ENCODE data around the gene TPSAB1. TPM values are rescaled to one million over a fixed set of nuclear protein-coding genes. Genes with fewer than 3 reads are reported as not detected.
"Not testable (repeated sequence)": the region's sequence is repeated elsewhere in the genome, so short reads cannot be mapped to it uniquely, and the experiment has no call there.

The TPSAB1 gene
- polyA plus RNA-seq, 6 donors from 2014 or later, result not detected

DNA sequence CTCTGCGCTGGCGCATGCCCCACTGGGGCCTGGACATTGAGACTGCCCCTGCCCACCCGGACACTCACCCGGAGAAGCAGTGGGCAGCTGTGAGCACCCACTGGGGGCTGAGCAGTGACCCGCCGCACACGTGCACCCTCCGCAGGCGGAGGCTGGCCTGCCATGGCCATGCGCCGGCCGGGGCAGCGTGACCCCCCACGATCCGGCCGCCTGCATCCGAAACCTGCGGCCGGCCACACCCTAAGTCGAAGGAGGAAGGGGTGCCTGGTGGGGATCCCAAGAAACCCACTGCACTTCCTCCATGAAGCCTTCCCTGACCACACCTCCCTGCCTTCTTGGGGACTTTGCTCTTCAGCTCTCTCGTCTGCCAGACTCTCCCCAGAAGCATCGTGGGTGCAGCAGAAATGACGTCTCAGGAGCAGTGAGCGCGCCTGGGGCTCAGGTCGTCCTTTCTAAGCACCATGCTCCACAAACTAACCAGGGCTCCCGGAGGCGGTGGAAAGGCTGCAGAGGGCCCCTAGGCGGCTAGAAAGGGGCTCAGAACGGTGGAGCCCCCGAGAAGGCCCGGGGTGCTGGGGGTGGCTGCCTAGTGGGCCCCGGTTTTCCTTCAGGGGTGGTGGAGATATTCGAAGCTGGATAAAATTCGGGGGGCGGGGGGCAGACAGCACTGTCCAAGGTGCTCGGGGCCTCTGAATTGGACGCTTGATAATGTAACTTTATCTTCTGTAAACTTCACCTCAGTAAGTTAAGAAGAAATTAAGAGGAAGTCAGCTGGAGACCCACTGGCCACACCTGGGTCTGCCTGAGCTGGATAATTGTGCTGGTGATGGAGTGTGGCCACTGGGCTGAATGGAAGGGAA lies 16.9 kb upstream of the TPSAB1 start:
- Mint-ChIP-seq H3K4me3 (no peak overlapping the region), H3K27ac (no peak overlapping the region), H3K27me3 (peaks cover 0 to 15% (median 7%) of the 10 kb centered on the region in 3 donors), H3K4me1 (no peaks in the 10 kb centered on the region), H3K36me3 (no peaks in the 10 kb centered on the region), H3K9me3 (no peaks in the 10 kb centered on the region)
- DNase-seq (no peak), ATAC-seq (ENCODE audit: low read depth in 2 of 2) (no peak)

DNA sequence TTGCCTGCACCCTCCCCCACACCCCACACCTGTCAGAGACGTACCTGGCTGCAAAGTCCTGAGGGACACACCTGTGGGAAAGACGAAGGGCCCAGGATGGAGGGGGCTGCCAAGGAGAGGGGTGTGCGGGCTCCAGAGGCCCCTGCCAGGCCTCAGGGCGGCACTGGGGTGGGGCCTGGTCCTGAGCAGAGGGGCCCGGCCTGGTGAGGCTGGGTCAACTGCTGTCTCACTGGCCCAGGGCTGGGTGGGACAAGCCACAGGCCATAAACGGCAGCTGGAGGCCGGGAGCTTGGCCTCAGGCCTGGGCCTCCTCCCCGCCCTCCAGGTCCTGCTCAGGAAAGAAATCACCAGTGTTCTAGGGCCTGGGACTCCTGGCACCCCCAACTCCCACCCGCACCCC lies 15.9 kb upstream of the TPSAB1 start:
- Mint-ChIP-seq H3K27me3 (peaks cover 0 to 15% (median 7%) of the 10 kb centered on the region in 3 donors), H3K4me1 (no peaks in the 10 kb centered on the region), H3K36me3 (no peaks in the 10 kb centered on the region), H3K4me3 (no peak overlapping the region), H3K9me3 (no peaks in the 10 kb centered on the region), H3K27ac (no peak overlapping the region)
- ATAC-seq (ENCODE audit: low read depth in 2 of 2), result no peak
- no peak for DNase-seq

DNA sequence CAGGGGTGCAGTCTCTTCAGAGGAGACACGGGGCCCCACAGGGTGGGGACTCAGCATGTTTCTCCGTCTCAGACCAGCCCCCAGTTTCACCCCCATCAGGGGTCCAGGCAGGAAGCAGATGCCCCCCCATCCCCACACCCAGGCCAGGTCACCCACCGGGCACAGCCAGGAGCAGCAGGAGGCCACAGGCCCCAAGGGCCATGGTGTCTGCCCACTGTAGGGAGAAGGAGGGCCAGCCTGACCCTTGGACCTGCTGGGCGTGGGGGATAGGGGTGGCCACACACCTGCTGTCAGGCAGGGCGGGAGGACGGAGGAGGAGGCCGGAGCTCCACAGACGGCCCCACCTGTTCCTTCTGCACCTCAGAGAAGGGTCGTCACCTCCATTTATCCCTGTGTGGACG lies 15.5 kb upstream of the TPSAB1 start, which contains the start of gene TPSG1:
TPSG1 (minus strand) TSS at position 218 of the 401 bp plus-strand sequence; CDS start at position 202, 16 bp downstream.
- Mint-ChIP-seq H3K4me3 (peak within 1 kb of the TSS in 1 of 8 donors; percentile 15), H3K27me3 (peaks cover 0 to 15% (median 7%) of the 10 kb centered on the region in 3 donors), H3K36me3 (no peaks in the 10 kb centered on the region), H3K9me3 (no peaks in the 10 kb centered on the region), H3K4me1 (no peaks in the 10 kb centered on the region), H3K27ac (no peak within 1 kb of the TSS)
- ATAC-seq (ENCODE audit: low read depth in 2 of 2) (no peak), DNase-seq (no peak)

DNA sequence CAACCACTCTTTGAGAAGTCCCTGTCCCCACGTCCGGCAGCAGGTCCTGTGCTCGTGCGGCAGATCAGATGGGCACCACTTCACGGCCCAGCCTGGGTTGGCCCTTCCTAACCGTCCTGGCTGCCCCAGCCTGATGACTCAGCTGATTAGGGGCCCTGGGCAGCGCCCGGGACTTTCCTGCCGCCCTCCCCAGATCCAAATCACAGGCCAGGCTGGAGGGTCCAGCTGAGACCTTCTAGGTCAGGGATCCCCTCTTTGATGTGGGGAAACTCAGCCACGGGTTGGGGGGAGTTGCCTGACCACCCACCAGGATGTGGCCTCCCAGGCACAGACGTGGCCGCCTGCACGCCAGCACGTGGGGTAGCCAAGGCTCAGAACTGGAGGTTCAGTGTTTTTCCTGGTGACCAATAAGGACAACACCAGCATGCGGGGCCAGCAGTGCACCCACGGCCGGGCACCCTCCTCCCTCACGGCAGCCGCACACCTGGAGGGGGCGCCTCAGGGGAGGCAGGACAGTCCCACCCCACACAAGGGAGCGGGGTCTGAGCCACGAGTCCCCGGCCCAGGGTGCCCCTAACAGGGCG lies 14.7 kb upstream of the TPSAB1 start:
- not testable (repeated sequence) for ATAC-seq (ENCODE audit: low read depth in 2 of 2); H3K27ac Mint-ChIP-seq; DNase-seq; H3K36me3 Mint-ChIP-seq; H3K4me1 Mint-ChIP-seq; H3K9me3 Mint-ChIP-seq
- H3K4me3 Mint-ChIP-seq, result peak overlapping the region in 1 of 8 donors; percentile 15
- peaks cover 0 to 15% (median 7%) of the 10 kb centered on the region in 3 donors for H3K27me3 Mint-ChIP-seq

DNA sequence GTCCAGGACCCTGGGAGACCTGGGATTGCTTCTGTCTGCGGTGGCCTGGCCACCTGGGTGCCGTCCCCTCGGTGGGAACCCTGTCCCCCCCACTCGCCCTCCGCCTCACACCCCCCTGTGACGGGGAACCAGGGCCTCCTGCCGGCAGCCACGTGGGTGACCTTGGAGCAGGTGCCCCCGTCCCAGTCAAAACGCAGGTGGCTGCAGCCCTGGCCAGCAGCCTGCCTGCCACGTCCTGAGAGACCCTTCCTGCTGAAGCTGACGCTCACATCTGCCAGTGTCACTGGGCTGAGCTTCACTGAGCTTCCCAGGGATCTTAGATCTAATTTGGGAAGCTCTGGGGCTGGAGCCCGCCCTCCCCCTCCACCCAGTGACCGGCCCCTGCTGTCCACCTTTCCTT lies 13.8 kb upstream of the TPSAB1 start:
- not testable (repeated sequence) for H3K4me3 Mint-ChIP-seq; DNase-seq; H3K4me1 Mint-ChIP-seq; H3K27ac Mint-ChIP-seq; H3K9me3 Mint-ChIP-seq; ATAC-seq (ENCODE audit: low read depth in 2 of 2); H3K36me3 Mint-ChIP-seq
- H3K27me3 Mint-ChIP-seq, result peaks cover 0 to 15% (median 2%) of the 10 kb centered on the region in 3 donors

DNA sequence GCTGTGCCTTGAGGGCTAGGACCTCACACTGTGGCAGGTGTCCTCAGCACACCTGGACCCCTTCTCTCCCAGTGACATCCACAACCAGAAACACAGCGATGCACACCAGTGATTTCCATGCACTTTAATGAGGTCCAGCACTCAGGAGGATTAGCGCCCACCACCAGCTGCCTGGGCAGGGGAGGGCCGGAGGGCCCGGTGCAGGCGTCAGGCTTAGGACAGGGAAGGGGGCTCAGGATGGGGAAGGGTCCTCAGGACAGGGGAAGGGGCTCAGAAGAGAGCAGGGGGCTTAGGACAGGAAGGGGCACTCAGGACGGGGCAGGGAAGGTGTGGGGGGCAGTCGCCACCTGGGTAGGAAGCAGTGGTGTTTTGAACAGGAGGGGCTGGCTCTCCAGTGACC lies 12.3 kb upstream of the TPSAB1 start:
- not testable (repeated sequence) for H3K9me3 Mint-ChIP-seq; ATAC-seq (ENCODE audit: low read depth in 2 of 2); H3K36me3 Mint-ChIP-seq; H3K27ac Mint-ChIP-seq; DNase-seq; H3K4me3 Mint-ChIP-seq; H3K4me1 Mint-ChIP-seq
- peaks cover 0 to 15% (median 0%) of the 10 kb centered on the region in 3 donors for H3K27me3 Mint-ChIP-seq

DNA sequence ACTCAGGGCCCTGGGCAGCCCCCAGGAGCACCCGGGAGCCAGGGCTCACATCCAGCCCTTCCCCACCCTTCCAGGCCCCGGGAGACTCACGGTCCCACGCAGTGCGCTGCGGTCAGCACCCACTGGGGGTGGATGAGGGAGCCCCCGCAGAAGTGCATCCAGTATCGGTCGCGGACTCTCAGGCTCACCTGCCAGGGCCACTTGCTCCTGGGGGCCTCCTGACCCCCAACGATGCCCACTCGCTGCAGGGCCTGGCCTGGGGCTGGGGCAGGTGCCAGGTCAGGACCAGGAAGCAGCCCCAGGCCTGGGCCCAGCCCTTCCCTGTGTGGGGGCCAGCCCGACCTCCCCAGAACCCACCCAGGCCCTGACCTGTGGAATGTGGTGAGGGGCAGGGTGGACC lies 11.0 kb upstream of the TPSAB1 start:
- not testable (repeated sequence) for DNase-seq

DNA sequence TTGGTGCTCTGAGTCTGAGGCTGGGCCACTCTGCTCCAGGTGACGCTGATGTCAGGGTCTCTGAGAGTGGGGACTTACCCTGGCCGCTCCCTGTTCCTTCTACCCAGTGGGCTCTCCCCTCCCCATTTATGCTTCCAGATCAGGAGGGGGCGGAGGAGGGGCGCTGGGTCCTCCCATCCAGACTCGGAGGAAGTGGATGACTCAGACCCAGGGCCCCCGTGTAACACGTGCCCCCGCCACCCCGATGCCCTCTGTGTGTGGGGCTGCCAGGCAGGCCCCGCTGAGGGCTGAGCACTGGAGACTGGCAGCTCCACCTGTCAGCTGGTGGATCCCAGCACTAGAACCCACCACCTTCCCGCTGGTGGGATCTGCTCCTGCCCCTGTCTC lies 10.4 kb upstream of the TPSAB1 start, which contains the start of gene TPSB2:
TPSB2 (minus strand) TSS at position 101 of the 387 bp plus-strand sequence. CDS start 233 bp downstream, outside the sequence.
- H3K4me3 Mint-ChIP-seq; H3K27ac Mint-ChIP-seq; ATAC-seq (ENCODE audit: low read depth in 2 of 2); H3K36me3 Mint-ChIP-seq; DNase-seq; H3K9me3 Mint-ChIP-seq; H3K4me1 Mint-ChIP-seq: not testable (repeated sequence)
- peaks cover 0 to 15% (median 0%) of the 10 kb centered on the region in 3 donors for H3K27me3 Mint-ChIP-seq

More for the DNA sequence above, 11.0 kb upstream of the TPSAB1 start:
- not testable (repeated sequence) for H3K36me3 Mint-ChIP-seq; H3K4me1 Mint-ChIP-seq; ATAC-seq (ENCODE audit: low read depth in 2 of 2); H3K4me3 Mint-ChIP-seq; H3K27ac Mint-ChIP-seq; H3K9me3 Mint-ChIP-seq
- H3K27me3 Mint-ChIP-seq, result peaks cover 0 to 15% (median 0%) of the 10 kb centered on the region in 3 donors

DNA sequence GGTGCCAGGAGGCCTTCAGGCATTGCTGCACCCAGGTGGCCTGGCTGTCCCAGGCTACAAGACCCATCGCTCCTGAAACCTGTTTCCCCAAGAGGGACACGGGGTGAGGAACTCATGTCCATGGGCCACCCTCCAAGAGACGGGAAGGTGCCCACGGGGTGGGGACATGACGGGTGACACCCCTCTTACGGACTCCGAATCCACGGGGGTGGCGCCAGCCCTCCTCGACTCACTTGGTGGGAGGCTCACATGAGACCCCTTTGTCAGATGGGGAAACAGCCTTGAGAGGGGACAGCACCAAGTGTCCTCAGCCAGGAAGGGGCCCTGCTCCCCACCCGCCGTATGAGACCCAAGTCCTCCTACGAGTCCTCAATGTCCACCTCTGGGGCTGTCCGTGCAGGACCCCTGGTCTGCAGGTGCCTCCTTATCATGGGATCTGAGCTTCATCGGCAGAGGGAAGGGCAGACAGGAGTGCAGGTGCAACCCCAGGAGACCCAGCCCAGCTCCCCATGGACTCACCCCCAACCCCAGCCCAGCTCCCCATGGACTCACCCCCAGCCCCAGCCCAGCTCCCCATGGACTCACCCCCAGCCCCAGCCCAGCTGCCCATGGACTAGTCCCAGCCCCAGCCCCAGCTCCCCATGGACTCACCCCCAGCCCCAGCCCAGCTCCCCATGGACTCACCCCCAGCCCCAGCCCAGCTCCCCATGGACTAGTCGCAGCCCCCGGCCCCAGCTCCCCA lies 9.9 kb upstream of the TPSAB1 start:
- not testable (repeated sequence) for H3K4me3 Mint-ChIP-seq; H3K27ac Mint-ChIP-seq; ATAC-seq (ENCODE audit: low read depth in 2 of 2); H3K9me3 Mint-ChIP-seq; H3K36me3 Mint-ChIP-seq; DNase-seq; H3K4me1 Mint-ChIP-seq
- H3K27me3 Mint-ChIP-seq, result peaks cover 0 to 15% (median 0%) of the 10 kb centered on the region in 3 donors

DNA sequence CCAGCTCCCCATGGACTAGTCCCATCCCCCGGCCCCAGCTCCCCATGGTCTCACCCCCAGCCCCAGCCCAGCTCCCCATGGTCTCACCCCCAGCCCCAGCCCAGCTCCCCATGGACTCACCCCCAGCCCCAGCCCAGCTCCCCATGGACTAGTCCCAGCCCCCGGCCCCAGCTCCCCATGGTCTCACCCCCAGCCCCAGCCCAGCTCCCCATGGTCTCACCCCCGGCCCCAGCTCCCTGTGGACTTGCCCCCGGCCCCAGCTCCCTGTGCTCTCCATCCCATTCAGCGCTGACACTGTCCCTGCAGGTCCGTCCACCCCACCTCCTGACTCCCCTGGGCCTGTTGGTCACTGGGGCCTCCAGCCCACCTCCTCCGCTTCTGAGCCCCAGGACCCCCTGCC lies 9.2 kb upstream of the TPSAB1 start:
- ATAC-seq (ENCODE audit: low read depth in 2 of 2); H3K4me3 Mint-ChIP-seq; H3K4me1 Mint-ChIP-seq; DNase-seq; H3K36me3 Mint-ChIP-seq; H3K9me3 Mint-ChIP-seq; H3K27ac Mint-ChIP-seq: not testable (repeated sequence)
- H3K27me3 Mint-ChIP-seq, result peaks cover 0 to 15% (median 0%) of the 10 kb centered on the region in 3 donors

DNA sequence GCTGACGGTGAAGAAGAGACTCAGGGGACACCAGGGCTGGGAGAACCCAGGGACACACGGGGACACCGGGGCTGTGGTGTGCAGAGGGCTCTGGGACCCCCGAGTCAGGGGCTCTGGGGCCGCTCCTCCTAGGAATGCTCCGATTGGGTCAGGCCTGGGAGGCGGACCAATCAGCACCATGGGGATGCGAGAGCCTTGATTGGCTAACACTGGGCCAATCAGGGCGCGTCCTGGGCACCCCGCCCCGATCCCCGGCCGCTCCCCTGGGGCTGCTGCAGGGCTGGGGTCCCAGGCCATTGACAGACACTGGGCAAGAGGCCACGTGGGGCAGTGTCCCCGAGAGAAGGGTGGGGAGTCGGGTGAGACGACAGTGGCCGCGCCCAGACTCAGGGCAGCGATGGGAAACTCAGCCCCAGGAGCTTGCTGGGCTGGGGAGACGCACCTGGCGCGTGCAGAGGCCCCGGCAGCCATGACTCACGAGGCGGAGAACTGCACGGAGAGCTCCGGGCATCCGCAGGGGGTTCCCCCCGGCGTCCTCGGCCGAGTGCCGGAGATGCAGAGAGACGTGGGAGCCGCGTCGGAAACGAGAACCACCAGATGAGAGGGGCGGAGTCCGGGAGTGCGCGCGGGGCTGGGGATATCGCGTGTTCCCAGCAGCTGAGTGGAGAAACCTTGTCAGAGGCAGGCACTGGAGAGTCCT lies 8.3 kb upstream of the TPSAB1 start:
- not testable (repeated sequence) for H3K27me3 Mint-ChIP-seq; DNase-seq; H3K36me3 Mint-ChIP-seq; H3K27ac Mint-ChIP-seq; H3K4me3 Mint-ChIP-seq; H3K4me1 Mint-ChIP-seq; ATAC-seq (ENCODE audit: low read depth in 2 of 2); H3K9me3 Mint-ChIP-seq

DNA sequence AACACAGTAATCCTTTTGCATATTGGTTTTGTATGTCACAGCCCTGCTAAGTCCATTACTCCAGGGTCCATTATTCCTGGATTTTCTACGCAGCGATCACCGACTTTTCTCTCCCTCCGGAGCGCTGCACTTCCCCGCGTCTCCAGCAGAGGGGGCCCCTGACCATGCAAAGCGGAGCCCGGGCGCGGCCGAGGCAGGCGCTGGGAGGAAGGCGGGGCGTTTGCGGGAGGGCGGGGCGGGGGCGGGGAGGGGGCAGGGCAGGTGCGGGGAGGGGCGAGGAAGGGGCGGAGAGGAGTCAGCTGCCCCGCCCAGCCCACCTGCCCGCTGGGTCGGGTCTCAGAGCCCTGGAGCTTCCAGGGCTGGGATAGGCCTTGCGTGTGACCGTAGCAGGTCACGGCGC lies 3.8 kb upstream of the TPSAB1 start:
- H3K27ac Mint-ChIP-seq, H3K4me1 Mint-ChIP-seq, H3K4me3 Mint-ChIP-seq, H3K36me3 Mint-ChIP-seq, DNase-seq, H3K9me3 Mint-ChIP-seq, H3K27me3 Mint-ChIP-seq: not testable (repeated sequence)
- peak; percentile 67 to 70 for ATAC-seq (ENCODE audit: low read depth in 2 of 2)

DNA sequence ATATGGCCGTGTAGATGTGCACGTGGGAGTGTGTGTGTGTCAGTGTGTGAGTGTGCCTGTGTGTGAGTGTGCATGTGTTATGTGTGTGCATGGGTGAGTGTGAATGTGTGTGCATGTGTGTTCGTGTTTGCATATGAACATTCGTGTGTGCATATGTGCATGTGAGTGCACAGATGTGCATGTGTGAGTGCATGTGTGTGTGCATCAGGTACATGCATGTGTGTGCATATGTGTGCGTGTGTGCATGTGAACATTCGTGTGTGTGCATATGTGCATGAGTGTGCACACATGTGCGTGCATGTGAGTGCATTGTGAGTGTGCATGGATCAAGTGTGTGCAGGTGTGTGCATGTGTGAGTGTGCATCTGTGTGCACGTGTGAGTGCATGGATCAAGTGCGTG lies 2.5 kb upstream of the TPSAB1 start:
- Mint-ChIP-seq H3K4me3 (no peak overlapping the region), H3K27ac (peak overlapping the region in 1 of 6 donors; percentile 96), H3K9me3 (peaks cover 0 to 5% (median 0%) of the 10 kb centered on the region in 7 donors), H3K4me1 (peaks cover 0 to 8% (median 0%) of the 10 kb centered on the region in 3 donors), H3K27me3 (no peaks in the 10 kb centered on the region), H3K36me3 (no peaks in the 10 kb centered on the region)
- ATAC-seq (ENCODE audit: low read depth in 2 of 2), result no peak
- DNase-seq, result no peak
